ENCODE measurements around the gene PGPEP1. TPM values are rescaled to one million over a fixed set of nuclear protein-coding genes. Genes with fewer than 3 reads are reported as not detected.

PGPEP1 gene
- total RNA-seq, 1 donor from 2014 or later, result 27.5 TPM

DNA sequence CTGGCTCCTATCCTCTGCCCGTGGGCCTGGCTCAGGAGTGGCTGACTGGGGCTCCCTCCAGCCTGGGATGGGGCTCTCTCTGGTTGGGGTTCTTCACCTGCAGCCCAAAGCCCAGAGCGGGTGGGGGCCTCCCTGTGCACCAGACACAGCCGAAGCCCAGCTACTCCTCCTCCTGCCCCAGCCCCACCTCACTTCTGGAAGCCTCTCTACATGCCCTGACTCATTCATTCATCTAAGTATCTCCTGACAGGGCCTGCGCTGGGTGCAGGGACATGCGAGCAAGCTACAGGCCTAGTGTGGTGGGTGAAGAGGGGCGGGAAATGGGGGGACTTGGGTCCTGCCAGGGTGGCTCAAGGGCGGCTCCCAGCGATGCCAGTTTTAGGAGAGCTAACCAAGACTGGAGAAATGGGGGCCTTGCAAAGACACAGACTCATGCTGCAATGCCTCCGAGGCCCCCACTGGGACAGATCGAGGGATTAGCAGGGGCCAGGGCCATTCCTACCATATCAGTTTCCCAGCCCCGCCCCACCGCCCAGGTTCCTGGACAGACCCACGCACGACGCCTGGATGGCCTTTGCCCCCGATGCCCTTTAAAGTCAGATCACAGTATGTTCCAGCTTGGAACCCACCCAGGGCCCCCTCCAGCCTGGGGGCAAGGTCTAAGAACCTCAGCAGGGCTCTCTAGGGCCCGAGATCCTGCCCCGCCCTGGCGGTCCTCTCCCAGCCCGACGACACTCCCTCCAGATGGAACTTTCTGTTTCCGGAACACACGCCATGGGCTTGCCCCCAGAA lies 30.1 kb upstream of the PGPEP1 start:
- no peak overlapping the region for H3K4me3 ChIP-seq
- peaks cover 0 to 27% of the 10 kb centered on the region in 2 donors for H3K36me3 ChIP-seq
- H3K27me3 ChIP-seq, result no peaks in the 10 kb centered on the region
- TF ChIP-seq, protein P1, sequence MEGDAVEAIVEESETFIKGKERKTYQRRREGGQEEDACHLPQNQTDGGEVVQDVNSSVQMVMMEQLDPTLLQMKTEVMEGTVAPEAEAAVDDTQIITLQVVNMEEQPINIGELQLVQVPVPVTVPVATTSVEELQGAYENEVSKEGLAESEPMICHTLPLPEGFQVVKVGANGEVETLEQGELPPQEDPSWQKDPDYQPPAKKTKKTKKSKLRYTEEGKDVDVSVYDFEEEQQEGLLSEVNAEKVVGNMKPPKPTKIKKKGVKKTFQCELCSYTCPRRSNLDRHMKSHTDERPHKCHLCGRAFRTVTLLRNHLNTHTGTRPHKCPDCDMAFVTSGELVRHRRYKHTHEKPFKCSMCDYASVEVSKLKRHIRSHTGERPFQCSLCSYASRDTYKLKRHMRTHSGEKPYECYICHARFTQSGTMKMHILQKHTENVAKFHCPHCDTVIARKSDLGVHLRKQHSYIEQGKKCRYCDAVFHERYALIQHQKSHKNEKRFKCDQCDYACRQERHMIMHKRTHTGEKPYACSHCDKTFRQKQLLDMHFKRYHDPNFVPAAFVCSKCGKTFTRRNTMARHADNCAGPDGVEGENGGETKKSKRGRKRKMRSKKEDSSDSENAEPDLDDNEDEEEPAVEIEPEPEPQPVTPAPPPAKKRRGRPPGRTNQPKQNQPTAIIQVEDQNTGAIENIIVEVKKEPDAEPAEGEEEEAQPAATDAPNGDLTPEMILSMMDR (IDR thresholded peaks at IDR 0.05), result no peak
- no peak for DNase-seq (ENCODE audit: extremely low spot score in 2 of 2)
- H3K9me3 ChIP-seq, result no peaks in the 10 kb centered on the region
- H3K27ac ChIP-seq, result no peak overlapping the region
- H3K4me1 ChIP-seq, result peaks cover 22% of the 10 kb centered on the region
- intact Hi-C loops (cut with DNase I), result no loop called here

DNA sequence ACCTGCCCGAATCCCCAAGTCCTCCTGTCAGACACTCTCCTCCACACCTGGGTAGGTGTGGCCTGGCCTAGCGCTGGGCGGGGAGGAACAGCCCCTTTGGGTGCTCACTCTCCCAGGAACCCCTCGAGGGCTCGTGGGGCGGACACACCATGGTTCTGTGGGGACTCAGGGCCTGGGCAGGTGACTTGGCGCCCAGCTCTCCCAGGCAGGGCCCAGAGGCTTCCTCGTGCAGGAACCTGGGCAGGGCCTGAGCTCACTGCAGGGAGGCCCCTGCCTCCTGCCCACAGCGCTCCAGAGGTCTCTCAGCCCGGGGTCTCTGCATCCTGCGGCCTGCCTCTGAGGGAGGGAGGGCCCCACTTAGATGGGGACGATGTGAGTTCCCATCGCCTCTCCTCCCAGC lies 29.4 kb upstream of the PGPEP1 start:
- Histone ChIP-seq H3K27me3 (no peaks in the 10 kb centered on the region), H3K36me3 (peaks cover 0 to 27% of the 10 kb centered on the region in 2 donors), H3K27ac (no peak overlapping the region), H3K4me3 (no peak overlapping the region), H3K9me3 (no peaks in the 10 kb centered on the region), H3K4me1 (peaks cover 16% of the 10 kb centered on the region)
- intact Hi-C loops (cut with DNase I), result no loop called here
- TF ChIP-seq POLR2AphosphoS5 (IDR thresholded peaks at IDR 0.05; ENCODE audit: insufficient read depth in 1 of 2, low read depth in 1 of 2) (no peak), POLR2A (IDR thresholded peaks at IDR 0.05) (no peak)
- TF ChIP-seq, protein P1 (IDR thresholded peaks at IDR 0.05), result no peak
- no peak for DNase-seq (ENCODE audit: extremely low spot score in 2 of 2)

DNA sequence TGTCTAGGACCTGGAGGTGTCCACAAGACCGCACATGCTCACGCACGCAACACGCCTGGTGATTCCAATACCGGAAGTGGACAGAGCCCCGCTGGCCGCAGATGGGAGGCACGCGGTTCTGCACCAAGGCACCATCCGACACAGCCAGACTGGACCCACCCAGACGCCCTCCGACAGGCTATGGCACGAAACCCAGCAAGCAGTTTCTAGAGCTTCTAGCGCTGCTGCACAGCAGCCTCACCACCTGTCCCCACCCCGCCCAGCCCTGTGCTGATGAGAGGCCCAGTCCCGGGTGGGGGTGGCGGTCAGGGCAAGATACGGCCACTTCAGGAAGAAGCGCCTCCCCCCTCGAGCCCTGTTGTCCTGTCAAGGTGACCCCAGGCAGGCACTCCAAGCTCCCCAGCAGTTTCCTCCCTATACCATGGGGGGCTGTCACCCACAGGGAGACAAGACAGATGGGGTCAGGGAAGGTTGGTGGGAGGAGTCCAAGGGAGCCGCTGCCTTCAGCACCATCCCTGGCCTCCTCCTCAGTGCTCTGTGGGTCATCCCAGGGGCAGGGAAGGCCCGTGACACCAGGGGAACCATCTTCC lies 28.8 kb upstream of the PGPEP1 start:
- no peak for DNase-seq (ENCODE audit: extremely low spot score in 2 of 2)
- TF ChIP-seq POLR2AphosphoS5 (IDR thresholded peaks at IDR 0.05; ENCODE audit: insufficient read depth in 1 of 2, low read depth in 1 of 2) (no peak), POLR2A (IDR thresholded peaks at IDR 0.05) (no peak)
- TF ChIP-seq, protein P1 (IDR thresholded peaks at IDR 0.05), result no peak
- Histone ChIP-seq H3K27ac (no peak overlapping the region), H3K4me3 (no peak overlapping the region), H3K9me3 (no peaks in the 10 kb centered on the region), H3K27me3 (no peaks in the 10 kb centered on the region), H3K4me1 (peaks cover 9% of the 10 kb centered on the region), H3K36me3 (peaks cover 0 to 27% of the 10 kb centered on the region in 2 donors)
- intact Hi-C loops (cut with DNase I), result no loop called here

DNA sequence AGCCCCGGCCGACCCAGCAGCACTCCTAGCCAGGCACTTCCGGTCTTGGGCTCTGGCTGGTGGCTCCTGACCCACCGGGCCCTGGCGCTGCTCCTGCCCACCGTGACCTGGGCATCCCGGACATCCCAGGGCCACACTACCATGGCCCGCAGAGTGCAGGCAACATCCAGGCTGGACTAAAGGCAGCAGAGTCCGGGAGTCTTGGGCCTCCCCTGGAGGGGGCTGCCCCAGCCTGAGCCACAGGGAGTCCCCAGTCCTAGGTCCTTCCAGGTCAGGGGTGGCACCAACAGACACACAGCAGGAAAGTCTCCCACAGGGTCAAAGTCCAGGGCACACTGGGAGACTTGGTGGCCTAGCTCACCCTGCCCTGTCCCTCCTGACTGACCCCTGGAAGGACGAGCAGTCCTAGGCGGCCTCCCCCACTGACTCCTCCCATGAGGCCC lies 28.3 kb upstream of the PGPEP1 start:
- H3K27ac ChIP-seq, result no peak overlapping the region
- no peak overlapping the region for H3K4me3 ChIP-seq
- no peaks in the 10 kb centered on the region for H3K9me3 ChIP-seq
- peaks cover 0 to 27% of the 10 kb centered on the region in 2 donors for H3K36me3 ChIP-seq
- H3K4me1 ChIP-seq, result peaks cover 4% of the 10 kb centered on the region
- intact Hi-C loops (cut with DNase I), result no loop called here
- TF ChIP-seq POLR2AphosphoS5 (IDR thresholded peaks at IDR 0.05; ENCODE audit: insufficient read depth in 1 of 2, low read depth in 1 of 2) (no peak), POLR2A (IDR thresholded peaks at IDR 0.05) (no peak)
- no peak for DNase-seq (ENCODE audit: extremely low spot score in 2 of 2)
- no peaks in the 10 kb centered on the region for H3K27me3 ChIP-seq

DNA sequence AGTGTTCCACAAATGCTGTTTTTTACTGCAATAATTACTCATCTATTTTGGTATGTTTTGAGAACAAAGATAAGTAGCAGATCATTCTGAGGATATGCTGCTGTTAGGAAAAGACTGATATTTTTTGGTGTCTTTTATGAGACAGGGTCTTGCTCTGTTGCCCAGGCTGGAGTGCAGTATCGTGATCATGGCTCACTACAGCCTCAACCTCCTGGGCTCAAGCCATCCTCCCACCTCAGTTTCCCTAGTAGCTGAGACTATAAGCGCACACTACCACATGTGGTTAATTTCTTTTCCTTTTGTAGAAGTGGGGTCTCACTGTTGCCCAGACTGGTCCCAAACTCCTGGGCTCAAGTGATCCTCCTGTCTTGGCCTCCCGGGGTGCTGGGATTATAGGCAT lies 27.0 kb upstream of the PGPEP1 start:
- TF ChIP-seq, protein P1 (IDR thresholded peaks at IDR 0.05), result no peak
- TF ChIP-seq POLR2AphosphoS5 (IDR thresholded peaks at IDR 0.05; ENCODE audit: insufficient read depth in 1 of 2, low read depth in 1 of 2) (no peak), POLR2A (IDR thresholded peaks at IDR 0.05) (no peak)
- Histone ChIP-seq H3K27ac (no peak overlapping the region), H3K27me3 (no peaks in the 10 kb centered on the region), H3K4me3 (no peak overlapping the region), H3K9me3 (no peaks in the 10 kb centered on the region), H3K36me3 (peaks cover 0 to 27% of the 10 kb centered on the region in 2 donors), H3K4me1 (no peaks in the 10 kb centered on the region)
- intact Hi-C loops (cut with DNase I), result no loop called here
- no peak for DNase-seq (ENCODE audit: extremely low spot score in 2 of 2)

Measured in vagina (tissue), 2 donors.